Upper lobe of left lung (tissue), 4 donors: ENCODE data around the gene ATP2C1.

ENCODE experiments used
- EP300 ChIP-seq, 4 donors: sonication (generic); formaldehyde crosslinking; IDR thresholded peaks; one replicate each; pipeline ENCODE4 v1.5.1; 2017; ENCODE audit warnings: antibody characterized with exemption in 4 of 4, control low read depth in 2 of 4
- POLR2A ChIP-seq, 4 donors: fragments of 450-650 bp; IDR thresholded peaks; one replicate each; pipeline ENCODE4 v1.5.1; 2016 to 2017; ENCODE audit warnings: antibody characterized with exemption in 4 of 4, mild to moderate bottlenecking in 2 of 4
- POLR2AphosphoS5 ChIP-seq, 2 donors: sonication (generic); formaldehyde crosslinking; IDR thresholded peaks; one replicate each; pipeline ENCODE4 v1.5.1; 2017; ENCODE audit warnings: antibody characterized with exemption in 2 of 2
- TF ChIP-seq, protein P1 (sequence below), 6 experiments: fragments of 450-650 bp in 4 of 6; fragments of 200-600 bp in 2 of 6; sonication (generic) in 2 of 6; IDR thresholded peaks; one replicate each; pipeline ENCODE4 v1.5.1; 2016 to 2019; ENCODE audit warnings: antibody characterized with exemption in 6 of 6

DNA sequence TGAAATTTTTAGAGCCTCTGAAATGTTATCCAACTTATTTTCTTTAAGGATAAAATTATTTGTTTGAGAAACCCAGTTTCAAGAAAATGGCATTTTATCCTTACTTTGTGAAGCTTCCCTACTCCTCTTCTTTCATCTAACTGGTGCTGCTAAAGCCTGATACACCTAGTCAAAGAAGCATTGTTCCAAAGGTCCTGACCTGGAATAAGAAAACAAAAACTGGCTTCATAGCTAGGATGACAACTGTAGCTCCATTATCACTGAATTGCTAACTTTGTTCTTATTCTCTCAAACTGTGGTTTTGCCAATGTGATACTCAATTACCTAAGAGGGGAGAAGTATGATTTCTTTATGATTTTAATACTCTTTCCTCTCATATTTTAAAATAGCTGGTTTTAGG, 27.6 kb upstream of the ATP2C1 start:
- no peak for TF ChIP-seq POLR2A (IDR thresholded peaks at IDR 0.05)
- TF ChIP-seq, protein P1, sequence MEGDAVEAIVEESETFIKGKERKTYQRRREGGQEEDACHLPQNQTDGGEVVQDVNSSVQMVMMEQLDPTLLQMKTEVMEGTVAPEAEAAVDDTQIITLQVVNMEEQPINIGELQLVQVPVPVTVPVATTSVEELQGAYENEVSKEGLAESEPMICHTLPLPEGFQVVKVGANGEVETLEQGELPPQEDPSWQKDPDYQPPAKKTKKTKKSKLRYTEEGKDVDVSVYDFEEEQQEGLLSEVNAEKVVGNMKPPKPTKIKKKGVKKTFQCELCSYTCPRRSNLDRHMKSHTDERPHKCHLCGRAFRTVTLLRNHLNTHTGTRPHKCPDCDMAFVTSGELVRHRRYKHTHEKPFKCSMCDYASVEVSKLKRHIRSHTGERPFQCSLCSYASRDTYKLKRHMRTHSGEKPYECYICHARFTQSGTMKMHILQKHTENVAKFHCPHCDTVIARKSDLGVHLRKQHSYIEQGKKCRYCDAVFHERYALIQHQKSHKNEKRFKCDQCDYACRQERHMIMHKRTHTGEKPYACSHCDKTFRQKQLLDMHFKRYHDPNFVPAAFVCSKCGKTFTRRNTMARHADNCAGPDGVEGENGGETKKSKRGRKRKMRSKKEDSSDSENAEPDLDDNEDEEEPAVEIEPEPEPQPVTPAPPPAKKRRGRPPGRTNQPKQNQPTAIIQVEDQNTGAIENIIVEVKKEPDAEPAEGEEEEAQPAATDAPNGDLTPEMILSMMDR (IDR thresholded peaks at IDR 0.05) = no peak
- TF ChIP-seq POLR2AphosphoS5 (IDR thresholded peaks at IDR 0.05) = no peak
- TF ChIP-seq EP300 (IDR thresholded peaks at IDR 0.05) = no peak
